Measurements from ENCODE around the gene SCYGR6.

DNA sequence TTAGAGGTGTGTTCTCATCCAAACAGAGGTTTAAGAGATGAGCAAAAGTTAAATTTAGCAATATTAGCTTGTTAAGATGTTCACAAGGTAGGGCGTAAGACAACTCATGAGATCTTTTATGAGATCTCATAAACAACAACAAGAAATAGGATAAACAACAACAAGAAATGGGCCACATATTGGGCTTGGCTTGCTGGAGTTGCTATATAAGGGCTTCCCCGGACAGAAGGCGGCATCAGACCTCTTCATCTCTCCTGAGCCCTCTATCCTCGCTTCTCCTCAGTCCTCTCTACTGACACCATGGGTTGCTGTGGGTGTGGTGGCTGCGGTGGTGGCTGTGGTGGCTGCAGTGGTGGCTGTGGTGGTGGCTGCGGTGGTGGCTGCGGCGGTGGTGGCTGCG is 21.0 kb upstream of the SCYGR6 start, which contains the start of gene SCYGR8:
- TF ChIP-seq, protein P1, sequence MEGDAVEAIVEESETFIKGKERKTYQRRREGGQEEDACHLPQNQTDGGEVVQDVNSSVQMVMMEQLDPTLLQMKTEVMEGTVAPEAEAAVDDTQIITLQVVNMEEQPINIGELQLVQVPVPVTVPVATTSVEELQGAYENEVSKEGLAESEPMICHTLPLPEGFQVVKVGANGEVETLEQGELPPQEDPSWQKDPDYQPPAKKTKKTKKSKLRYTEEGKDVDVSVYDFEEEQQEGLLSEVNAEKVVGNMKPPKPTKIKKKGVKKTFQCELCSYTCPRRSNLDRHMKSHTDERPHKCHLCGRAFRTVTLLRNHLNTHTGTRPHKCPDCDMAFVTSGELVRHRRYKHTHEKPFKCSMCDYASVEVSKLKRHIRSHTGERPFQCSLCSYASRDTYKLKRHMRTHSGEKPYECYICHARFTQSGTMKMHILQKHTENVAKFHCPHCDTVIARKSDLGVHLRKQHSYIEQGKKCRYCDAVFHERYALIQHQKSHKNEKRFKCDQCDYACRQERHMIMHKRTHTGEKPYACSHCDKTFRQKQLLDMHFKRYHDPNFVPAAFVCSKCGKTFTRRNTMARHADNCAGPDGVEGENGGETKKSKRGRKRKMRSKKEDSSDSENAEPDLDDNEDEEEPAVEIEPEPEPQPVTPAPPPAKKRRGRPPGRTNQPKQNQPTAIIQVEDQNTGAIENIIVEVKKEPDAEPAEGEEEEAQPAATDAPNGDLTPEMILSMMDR (IDR thresholded peaks at IDR 0.05; ENCODE audit: low read depth, low read length) = no peak
- TF ChIP-seq POLR2A (IDR thresholded peaks at IDR 0.05; ENCODE audit: extremely low read depth, insufficient read length) = no peak
- TF ChIP-seq, protein P2, sequence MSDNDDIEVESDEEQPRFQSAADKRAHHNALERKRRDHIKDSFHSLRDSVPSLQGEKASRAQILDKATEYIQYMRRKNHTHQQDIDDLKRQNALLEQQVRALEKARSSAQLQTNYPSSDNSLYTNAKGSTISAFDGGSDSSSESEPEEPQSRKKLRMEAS (IDR thresholded peaks at IDR 0.05; ENCODE audit: low read depth, low read length) = no peak

Measured in NB4 (cell line).